ENCODE results near the gene SLFN13. TPM values are rescaled to one million over a fixed set of nuclear protein-coding genes. Genes with fewer than 3 reads are reported as not detected.

Gene SLFN13
- total RNA-seq, 1 donor: 2.5 TPM

DNA sequence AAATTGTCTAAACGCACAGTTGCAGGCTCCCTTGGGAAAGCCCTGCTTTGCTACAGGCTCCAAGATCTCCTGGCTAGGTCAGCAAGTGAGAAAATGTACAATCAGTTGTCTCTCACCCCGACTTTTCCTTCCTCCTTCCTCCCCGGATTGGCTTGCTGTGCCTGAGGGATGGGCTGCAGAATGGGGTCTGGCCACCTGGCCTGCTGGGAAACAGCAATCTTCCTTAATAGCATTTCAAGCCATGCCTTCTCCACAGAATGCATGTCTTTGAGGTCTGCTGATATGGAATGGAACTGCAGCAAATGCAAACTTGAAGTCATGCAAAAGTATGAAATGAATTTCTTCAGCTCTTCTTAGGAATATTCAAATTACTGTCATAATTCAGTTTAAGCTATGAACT lies 42.9 kb upstream of the SLFN13 start:
- Histone ChIP-seq H4K20me1 (ENCODE audit: insufficient read depth, low read length) (no peaks in the 10 kb centered on the region), H3K4me2 (ENCODE audit: insufficient read depth, low read length) (no peak overlapping the region), H3K27ac (ENCODE audit: low read depth, low read length) (no peak overlapping the region), H2AFZ (ENCODE audit: low read length) (no peak overlapping the region), H3K4me1 (ENCODE audit: insufficient read depth, low read length) (peaks cover 3% of the 10 kb centered on the region), H3K36me3 (ENCODE audit: insufficient read depth, low read length) (no peaks in the 10 kb centered on the region), H3K4me3 (ENCODE audit: insufficient read depth, low read length) (no peak overlapping the region), H3K9me3 (ENCODE audit: low read depth, low read length) (peaks cover 3% of the 10 kb centered on the region), H3K79me2 (ENCODE audit: insufficient read depth, low read length) (no peaks in the 10 kb centered on the region), H3K27me3 (ENCODE audit: insufficient read depth, low read length) (peaks cover 81% of the 10 kb centered on the region)
- DNase-seq (ENCODE audit: insufficient read length, low spot score, missing footprints): peak; percentile 68
- no peak for TF ChIP-seq CTCF (IDR thresholded peaks at IDR 0.05; ENCODE audit: extremely low read depth, low read depth, low read length)

GRCh38 chr17:35489944-35490343 lies 41.4 kb upstream of the SLFN13 start:
- H3K36me3 ChIP-seq (ENCODE audit: insufficient read depth, low read length): no peaks in the 10 kb centered on the region
- no peaks in the 10 kb centered on the region for H3K79me2 ChIP-seq (ENCODE audit: insufficient read depth, low read length)
- H3K27me3 ChIP-seq (ENCODE audit: insufficient read depth, low read length): peaks cover 81% of the 10 kb centered on the region
- H3K9me3 ChIP-seq (ENCODE audit: low read depth, low read length): peaks cover 3% of the 10 kb centered on the region
- no peak overlapping the region for H3K27ac ChIP-seq (ENCODE audit: low read depth, low read length)
- no peak for TF ChIP-seq CTCF (IDR thresholded peaks at IDR 0.05; ENCODE audit: extremely low read depth, low read depth, low read length)
- H2AFZ ChIP-seq (ENCODE audit: low read length): no peak overlapping the region
- no peaks in the 10 kb centered on the region for H4K20me1 ChIP-seq (ENCODE audit: insufficient read depth, low read length)
- no peak overlapping the region for H3K4me2 ChIP-seq (ENCODE audit: insufficient read depth, low read length)
- DNase-seq (ENCODE audit: insufficient read length, low spot score, missing footprints): peak; percentile 39
- H3K4me1 ChIP-seq (ENCODE audit: insufficient read depth, low read length): peaks cover 3% of the 10 kb centered on the region
- H3K4me3 ChIP-seq (ENCODE audit: insufficient read depth, low read length): no peak overlapping the region

GRCh38 chr17:35488991-35489390 lies 40.4 kb upstream of the SLFN13 start:
- H3K9me3 ChIP-seq (ENCODE audit: low read depth, low read length): peaks cover 3% of the 10 kb centered on the region
- H3K79me2 ChIP-seq (ENCODE audit: insufficient read depth, low read length): no peaks in the 10 kb centered on the region
- H3K36me3 ChIP-seq (ENCODE audit: insufficient read depth, low read length): no peaks in the 10 kb centered on the region
- no peak overlapping the region for H3K4me3 ChIP-seq (ENCODE audit: insufficient read depth, low read length)
- no peak overlapping the region for H2AFZ ChIP-seq (ENCODE audit: low read length)
- no peaks in the 10 kb centered on the region for H4K20me1 ChIP-seq (ENCODE audit: insufficient read depth, low read length)
- H3K4me2 ChIP-seq (ENCODE audit: insufficient read depth, low read length): no peak overlapping the region
- TF ChIP-seq CTCF (IDR thresholded peaks at IDR 0.05; ENCODE audit: extremely low read depth, low read depth, low read length): no peak
- H3K27me3 ChIP-seq (ENCODE audit: insufficient read depth, low read length): peaks cover 72% of the 10 kb centered on the region
- H3K4me1 ChIP-seq (ENCODE audit: insufficient read depth, low read length): peaks cover 3% of the 10 kb centered on the region
- H3K27ac ChIP-seq (ENCODE audit: low read depth, low read length): no peak overlapping the region
- DNase-seq (ENCODE audit: insufficient read length, low spot score, missing footprints): no peak

DNA sequence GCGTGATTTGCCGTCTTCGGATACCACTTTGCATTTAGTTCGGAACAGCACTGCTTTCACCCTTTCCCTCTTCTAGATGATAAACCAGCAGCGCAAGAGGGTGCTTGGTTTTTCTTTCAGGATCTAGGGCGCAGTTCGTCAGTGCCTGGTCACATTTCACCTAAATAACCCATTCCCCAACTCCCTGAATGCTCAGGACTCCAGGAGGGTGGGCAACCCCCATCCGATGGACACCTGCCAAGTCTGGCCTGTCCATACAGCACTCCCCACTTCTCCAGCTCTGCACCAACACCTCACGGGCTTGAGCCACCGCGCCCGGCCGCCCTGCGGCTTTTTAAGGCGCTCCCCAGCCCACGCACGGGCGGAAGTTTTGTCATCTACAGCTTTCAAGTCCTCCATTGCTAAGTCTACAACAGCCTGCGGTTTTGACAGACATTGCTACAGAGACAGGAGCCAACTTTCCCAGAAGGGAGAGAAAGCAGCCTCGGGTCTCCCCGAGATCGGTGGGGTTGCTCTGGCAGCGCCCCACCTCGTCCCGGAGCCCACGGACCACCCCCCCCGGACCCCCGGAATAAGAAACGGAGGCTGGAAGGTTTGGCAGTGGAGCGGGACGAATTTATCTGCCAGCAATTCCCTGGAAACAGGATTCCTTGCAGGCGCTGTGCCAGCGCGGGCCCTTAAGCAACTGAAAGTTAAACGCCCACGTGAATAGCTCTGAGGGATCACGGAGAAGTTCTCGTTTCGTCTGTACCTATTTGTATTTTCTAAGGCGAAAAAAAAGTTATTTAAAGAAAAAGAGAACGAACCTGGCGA lies 38.6 kb upstream of the SLFN13 start:
- Histone ChIP-seq H3K27ac (ENCODE audit: low read depth, low read length) (no peak overlapping the region), H3K4me3 (ENCODE audit: insufficient read depth, low read length) (peak overlapping the region; percentile 69), H3K36me3 (ENCODE audit: insufficient read depth, low read length) (no peaks in the 10 kb centered on the region), H3K9me3 (ENCODE audit: low read depth, low read length) (peaks cover 3% of the 10 kb centered on the region), H3K79me2 (ENCODE audit: insufficient read depth, low read length) (no peaks in the 10 kb centered on the region), H3K27me3 (ENCODE audit: insufficient read depth, low read length) (peaks cover 60% of the 10 kb centered on the region), H2AFZ (ENCODE audit: low read length) (peak overlapping the region; percentile 77), H4K20me1 (ENCODE audit: insufficient read depth, low read length) (no peaks in the 10 kb centered on the region), H3K4me2 (ENCODE audit: insufficient read depth, low read length) (peak overlapping the region; percentile 89), H3K4me1 (ENCODE audit: insufficient read depth, low read length) (peaks cover 3% of the 10 kb centered on the region)
- peak; percentile 97 for DNase-seq (ENCODE audit: insufficient read length, low spot score, missing footprints)
- no peak for TF ChIP-seq CTCF (IDR thresholded peaks at IDR 0.05; ENCODE audit: extremely low read depth, low read depth, low read length)
